DND-41 (cell line): ENCODE measurements around the gene ZNF394.

ENCODE experiments used
- CTCF ChIP-seq: IDR thresholded peaks from 2 replicates; pipeline ENCODE4 v1.5.1; 2012; ENCODE audit warnings: borderline replicate concordance, low read length, moderate library complexity, mild to moderate bottlenecking; ENCODE audit not compliant: poor library complexity, severe bottlenecking; ENCODE audit errors: extremely low read depth
- EZH2 ChIP-seq: IDR thresholded peaks from 3 replicates; pipeline ENCODE4 v1.6.1; 2012; ENCODE audit warnings: borderline replicate concordance, low read depth, mild to moderate bottlenecking, moderate library complexity, low read length, inconsistent platforms; ENCODE audit not compliant: severe bottlenecking

- TF ChIP-seq CTCF (no peak), EZH2 (no peak)
Observed at GRCh38 chr7:99485094-99485493, 15.0 kb downstream of the ZNF394 start.
